Measurements from ENCODE around the gene POMT2.

POMT2 gene

GRCh38 chr14:77241955-77242354, 78.7 kb downstream of the POMT2 start:
- Histone ChIP-seq H3K9ac (ENCODE audit: low read length in 2 of 2) (no peak overlapping the region), H3K9me3 (ENCODE audit: control insufficient read depth in 2 of 2, low read length in 2 of 2) (no peaks in the 10 kb centered on the region), H3K27ac (ENCODE audit: low read length) (no peak overlapping the region), H3K4me1 (ENCODE audit: control insufficient read depth, insufficient read depth, low read length) (no peaks in the 10 kb centered on the region), H3K4me3 (ENCODE audit: low read length in 2 of 2) (no peak overlapping the region), H3K27me3 (ENCODE audit: control insufficient read depth in 1 of 2, insufficient read depth in 2 of 2, low read length in 2 of 2) (no peaks in the 10 kb centered on the region), H3K36me3 (ENCODE audit: control insufficient read depth in 2 of 2, insufficient read depth in 2 of 2, low read length in 2 of 2) (no peaks in the 10 kb centered on the region)

GRCh38 chr14:77240336-77240915, 80.3 kb downstream of the POMT2 start:
- Histone ChIP-seq H3K9ac (ENCODE audit: low read length in 2 of 2) (no peak overlapping the region), H3K27ac (ENCODE audit: low read length) (no peak overlapping the region), H3K4me3 (ENCODE audit: low read length in 2 of 2) (no peak overlapping the region), H3K27me3 (ENCODE audit: control insufficient read depth in 1 of 2, insufficient read depth in 2 of 2, low read length in 2 of 2) (no peaks in the 10 kb centered on the region), H3K9me3 (ENCODE audit: control insufficient read depth in 2 of 2, low read length in 2 of 2) (no peaks in the 10 kb centered on the region), H3K4me1 (ENCODE audit: control insufficient read depth, insufficient read depth, low read length) (no peaks in the 10 kb centered on the region), H3K36me3 (ENCODE audit: control insufficient read depth in 2 of 2, insufficient read depth in 2 of 2, low read length in 2 of 2) (no peaks in the 10 kb centered on the region)

DNA sequence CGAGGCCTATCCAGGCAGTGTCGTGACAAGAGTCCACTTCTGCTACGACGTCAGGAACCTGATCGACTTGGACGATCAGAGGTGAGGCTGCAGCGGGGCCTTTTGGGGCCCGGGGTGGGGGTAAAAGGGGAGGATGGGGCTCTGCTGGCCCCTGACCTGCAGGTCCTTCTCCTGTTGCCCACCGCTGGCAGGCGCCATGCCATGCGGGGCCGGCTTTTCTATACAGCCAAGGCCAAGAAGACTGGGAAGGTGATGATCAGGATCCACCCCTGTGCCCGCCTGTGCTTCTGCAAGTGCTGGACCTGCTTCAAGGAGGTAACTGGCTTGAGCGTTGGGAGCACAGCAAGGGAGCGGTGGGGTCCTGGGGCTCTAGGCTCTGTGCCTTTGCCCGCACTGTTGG, 81.3 kb downstream of the POMT2 start:
- no peak overlapping the region for H3K9ac ChIP-seq (ENCODE audit: low read length in 2 of 2)
- no peaks in the 10 kb centered on the region for H3K4me1 ChIP-seq (ENCODE audit: control insufficient read depth, insufficient read depth, low read length)
- no peak overlapping the region for H3K4me3 ChIP-seq (ENCODE audit: low read length in 2 of 2)
- H3K9me3 ChIP-seq (ENCODE audit: control insufficient read depth in 2 of 2, low read length in 2 of 2): no peaks in the 10 kb centered on the region
- no peaks in the 10 kb centered on the region for H3K27me3 ChIP-seq (ENCODE audit: control insufficient read depth in 1 of 2, insufficient read depth in 2 of 2, low read length in 2 of 2)
- no peaks in the 10 kb centered on the region for H3K36me3 ChIP-seq (ENCODE audit: control insufficient read depth in 2 of 2, insufficient read depth in 2 of 2, low read length in 2 of 2)
- H3K27ac ChIP-seq (ENCODE audit: low read length): no peak overlapping the region

DNA sequence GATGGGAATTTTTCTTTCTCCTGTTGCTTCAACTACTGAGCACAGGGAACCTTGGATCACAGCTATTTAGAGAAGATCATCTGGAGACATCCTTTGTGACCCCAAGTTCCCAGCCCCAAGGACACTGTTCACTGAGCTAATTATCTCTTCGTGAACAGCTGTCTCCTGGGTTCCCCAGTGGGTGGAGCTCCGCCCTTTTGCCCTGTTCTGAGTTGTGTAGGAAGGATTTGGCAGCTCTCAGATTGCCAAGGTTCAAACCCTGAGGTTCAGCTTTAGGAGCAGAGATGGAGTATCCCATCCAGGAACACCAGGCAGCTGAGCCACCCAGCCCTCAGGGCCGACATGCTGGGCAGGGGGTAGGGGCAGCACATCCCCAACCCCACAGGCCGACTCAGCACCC, 81.7 kb downstream of the POMT2 start:
- Histone ChIP-seq H3K9ac (ENCODE audit: low read length in 2 of 2) (no peak overlapping the region), H3K9me3 (ENCODE audit: control insufficient read depth in 2 of 2, low read length in 2 of 2) (no peaks in the 10 kb centered on the region), H3K4me1 (ENCODE audit: control insufficient read depth, insufficient read depth, low read length) (no peaks in the 10 kb centered on the region), H3K27me3 (ENCODE audit: control insufficient read depth in 1 of 2, insufficient read depth in 2 of 2, low read length in 2 of 2) (no peaks in the 10 kb centered on the region), H3K4me3 (ENCODE audit: low read length in 2 of 2) (no peak overlapping the region), H3K27ac (ENCODE audit: low read length) (no peak overlapping the region), H3K36me3 (ENCODE audit: control insufficient read depth in 2 of 2, insufficient read depth in 2 of 2, low read length in 2 of 2) (no peaks in the 10 kb centered on the region)

DNA sequence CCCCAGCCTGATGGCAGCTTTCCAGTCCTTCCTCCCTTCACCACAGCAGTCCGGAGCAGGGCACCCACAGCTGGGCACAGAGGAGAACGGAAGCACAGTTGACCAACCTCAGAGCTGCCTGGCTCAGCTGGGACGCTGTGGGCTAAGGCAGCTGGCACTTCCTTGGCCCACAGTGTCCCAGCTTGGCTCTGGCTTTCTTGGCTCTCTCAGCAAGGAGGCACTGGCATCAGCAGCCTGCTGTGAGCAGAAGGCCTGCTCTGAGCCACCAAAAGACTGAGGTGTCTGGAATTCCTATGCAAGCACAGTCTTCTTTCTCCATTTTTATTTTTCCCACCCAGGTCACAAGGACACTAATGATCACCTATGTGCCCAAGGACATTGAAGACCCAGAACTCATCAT, 82.3 kb downstream of the POMT2 start:
- H3K9ac ChIP-seq (ENCODE audit: low read length in 2 of 2): no peak overlapping the region
- no peak overlapping the region for H3K4me3 ChIP-seq (ENCODE audit: low read length in 2 of 2)
- no peaks in the 10 kb centered on the region for H3K36me3 ChIP-seq (ENCODE audit: control insufficient read depth in 2 of 2, insufficient read depth in 2 of 2, low read length in 2 of 2)
- H3K4me1 ChIP-seq (ENCODE audit: control insufficient read depth, insufficient read depth, low read length): no peaks in the 10 kb centered on the region
- no peaks in the 10 kb centered on the region for H3K27me3 ChIP-seq (ENCODE audit: control insufficient read depth in 1 of 2, insufficient read depth in 2 of 2, low read length in 2 of 2)
- no peaks in the 10 kb centered on the region for H3K9me3 ChIP-seq (ENCODE audit: control insufficient read depth in 2 of 2, low read length in 2 of 2)
- H3K27ac ChIP-seq (ENCODE audit: low read length): no peak overlapping the region

DNA sequence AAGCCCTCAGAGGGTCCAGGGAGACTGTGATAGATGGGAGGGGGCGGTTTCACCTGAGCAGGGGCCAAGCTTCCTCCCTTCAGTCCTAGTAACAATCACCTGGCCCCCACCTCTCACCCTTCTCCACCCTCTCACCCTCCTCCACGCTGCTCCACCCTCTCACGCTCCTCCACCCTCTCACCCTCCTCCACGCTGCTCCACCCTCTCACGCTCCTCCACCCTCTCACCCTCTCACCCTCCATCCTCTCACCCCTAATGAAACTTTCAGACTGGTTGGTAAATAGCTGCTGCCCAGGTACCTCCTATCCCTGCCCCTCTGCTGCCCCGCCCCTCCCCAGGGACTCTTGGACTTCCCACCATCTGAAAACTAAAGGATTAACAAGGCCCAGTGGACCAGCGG, 83.9 kb downstream of the POMT2 start:
- no peaks in the 10 kb centered on the region for H3K9me3 ChIP-seq (ENCODE audit: control insufficient read depth in 2 of 2, low read length in 2 of 2)
- H3K27ac ChIP-seq (ENCODE audit: low read length): no peak overlapping the region
- no peaks in the 10 kb centered on the region for H3K27me3 ChIP-seq (ENCODE audit: control insufficient read depth in 1 of 2, insufficient read depth in 2 of 2, low read length in 2 of 2)
- no peaks in the 10 kb centered on the region for H3K36me3 ChIP-seq (ENCODE audit: control insufficient read depth in 2 of 2, insufficient read depth in 2 of 2, low read length in 2 of 2)
- H3K4me1 ChIP-seq (ENCODE audit: control insufficient read depth, insufficient read depth, low read length): no peaks in the 10 kb centered on the region
- no peak overlapping the region for H3K9ac ChIP-seq (ENCODE audit: low read length in 2 of 2)
- no peak overlapping the region for H3K4me3 ChIP-seq (ENCODE audit: low read length in 2 of 2)

GRCh38 chr14:77231721-77232120, 89.0 kb downstream of the POMT2 start:
- no peaks in the 10 kb centered on the region for H3K27me3 ChIP-seq (ENCODE audit: control insufficient read depth in 1 of 2, insufficient read depth in 2 of 2, low read length in 2 of 2)
- H3K27ac ChIP-seq (ENCODE audit: low read length): no peak overlapping the region
- H3K9me3 ChIP-seq (ENCODE audit: control insufficient read depth in 2 of 2, low read length in 2 of 2): peaks cover 0 to 3% of the 10 kb centered on the region in 2 donors
- no peak overlapping the region for H3K9ac ChIP-seq (ENCODE audit: low read length in 2 of 2)
- no peak overlapping the region for H3K4me3 ChIP-seq (ENCODE audit: low read length in 2 of 2)
- H3K36me3 ChIP-seq (ENCODE audit: control insufficient read depth in 2 of 2, insufficient read depth in 2 of 2, low read length in 2 of 2): no peaks in the 10 kb centered on the region
- no peaks in the 10 kb centered on the region for H3K4me1 ChIP-seq (ENCODE audit: control insufficient read depth, insufficient read depth, low read length)

- Histone ChIP-seq H3K27ac (ENCODE audit: low read length) (no peak overlapping the region), H3K36me3 (ENCODE audit: control insufficient read depth in 2 of 2, insufficient read depth in 2 of 2, low read length in 2 of 2) (no peaks in the 10 kb centered on the region), H3K27me3 (ENCODE audit: control insufficient read depth in 1 of 2, insufficient read depth in 2 of 2, low read length in 2 of 2) (no peaks in the 10 kb centered on the region), H3K9ac (ENCODE audit: low read length in 2 of 2) (no peak overlapping the region), H3K4me1 (ENCODE audit: control insufficient read depth, insufficient read depth, low read length) (no peaks in the 10 kb centered on the region), H3K9me3 (ENCODE audit: control insufficient read depth in 2 of 2, low read length in 2 of 2) (peaks cover 0 to 3% of the 10 kb centered on the region in 2 donors), H3K4me3 (ENCODE audit: low read length in 2 of 2) (no peak overlapping the region)
Observed at GRCh38 chr14:77230914-77231313, 89.8 kb downstream of the POMT2 start.

DNA sequence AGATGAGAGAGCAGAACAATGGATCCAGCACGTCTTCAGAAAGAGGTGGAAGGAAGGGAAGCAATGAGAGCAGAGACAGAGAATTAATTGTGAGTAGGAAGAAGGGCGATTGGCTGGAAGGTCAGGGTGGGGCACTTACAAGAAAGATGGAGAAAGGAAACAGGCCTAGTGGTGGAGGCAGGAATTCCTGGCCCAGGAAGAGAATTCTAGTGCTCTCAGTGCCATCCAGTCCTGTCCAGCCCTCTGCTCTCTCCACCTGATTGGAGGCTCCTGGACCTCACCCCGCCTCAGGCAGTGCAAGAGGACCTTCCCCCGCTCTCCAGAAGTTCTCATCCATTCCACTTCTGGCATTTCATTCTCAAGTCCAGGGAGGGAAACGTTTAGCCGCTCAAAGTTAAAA, 92.6 kb downstream of the POMT2 start:
- Histone ChIP-seq H3K27me3 (ENCODE audit: control insufficient read depth in 1 of 2, insufficient read depth in 2 of 2, low read length in 2 of 2) (peaks cover 0 to 4% of the 10 kb centered on the region in 2 donors), H3K36me3 (ENCODE audit: control insufficient read depth in 2 of 2, insufficient read depth in 2 of 2, low read length in 2 of 2) (no peaks in the 10 kb centered on the region), H3K27ac (ENCODE audit: low read length) (no peak overlapping the region), H3K9me3 (ENCODE audit: control insufficient read depth in 2 of 2, low read length in 2 of 2) (peaks cover 0 to 3% of the 10 kb centered on the region in 2 donors), H3K4me1 (ENCODE audit: control insufficient read depth, insufficient read depth, low read length) (no peaks in the 10 kb centered on the region), H3K9ac (ENCODE audit: low read length in 2 of 2) (no peak overlapping the region), H3K4me3 (ENCODE audit: low read length in 2 of 2) (no peak overlapping the region)

- peaks cover 0 to 3% of the 10 kb centered on the region in 2 donors for H3K9me3 ChIP-seq (ENCODE audit: control insufficient read depth in 2 of 2, low read length in 2 of 2)
- H3K27ac ChIP-seq (ENCODE audit: low read length): no peak overlapping the region
- no peaks in the 10 kb centered on the region for H3K36me3 ChIP-seq (ENCODE audit: control insufficient read depth in 2 of 2, insufficient read depth in 2 of 2, low read length in 2 of 2)
Observed at GRCh38 chr14:77225892-77226557, 94.7 kb downstream of the POMT2 start.

DNA sequence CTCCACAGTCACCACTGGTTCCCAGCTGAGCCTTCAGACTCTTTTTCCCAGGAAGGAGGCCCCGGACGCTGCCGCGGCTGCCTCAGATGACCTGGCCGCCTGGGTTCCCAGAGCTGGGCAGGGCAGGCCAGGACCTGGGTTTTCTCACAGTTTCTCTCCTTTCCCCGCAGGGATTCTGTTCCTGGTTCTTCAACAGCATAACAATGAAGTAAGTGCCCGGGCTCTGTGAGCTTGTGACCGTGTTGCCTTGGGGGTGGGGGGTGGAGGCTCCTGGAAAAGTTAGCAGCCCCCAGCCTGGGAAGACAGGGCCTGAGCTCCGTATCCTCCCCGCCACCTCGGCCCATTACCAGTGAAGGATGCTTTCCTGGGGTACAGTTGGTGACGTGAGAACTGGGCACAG, 95.4 kb downstream of the POMT2 start:
- H3K27ac ChIP-seq (ENCODE audit: low read length): no peak overlapping the region
- H3K27me3 ChIP-seq (ENCODE audit: control insufficient read depth in 1 of 2, insufficient read depth in 2 of 2, low read length in 2 of 2): peaks cover 7 to 9% of the 10 kb centered on the region in 2 donors
- no peak overlapping the region for H3K4me3 ChIP-seq (ENCODE audit: low read length in 2 of 2)
- no peaks in the 10 kb centered on the region for H3K4me1 ChIP-seq (ENCODE audit: control insufficient read depth, insufficient read depth, low read length)
- H3K9ac ChIP-seq (ENCODE audit: low read length in 2 of 2): no peak overlapping the region
- H3K36me3 ChIP-seq (ENCODE audit: control insufficient read depth in 2 of 2, insufficient read depth in 2 of 2, low read length in 2 of 2): no peaks in the 10 kb centered on the region
- H3K9me3 ChIP-seq (ENCODE audit: control insufficient read depth in 2 of 2, low read length in 2 of 2): no peaks in the 10 kb centered on the region

More at GRCh38 chr14:77225892-77226557, 94.7 kb downstream of the POMT2 start:
- H3K27me3 ChIP-seq (ENCODE audit: control insufficient read depth in 1 of 2, insufficient read depth in 2 of 2, low read length in 2 of 2): peaks cover 5 to 7% of the 10 kb centered on the region in 2 donors
- no peaks in the 10 kb centered on the region for H3K4me1 ChIP-seq (ENCODE audit: control insufficient read depth, insufficient read depth, low read length)
- no peak overlapping the region for H3K4me3 ChIP-seq (ENCODE audit: low read length in 2 of 2)
- H3K9ac ChIP-seq (ENCODE audit: low read length in 2 of 2): no peak overlapping the region

Measured in stomach smooth muscle (tissue), 2 donors.